Progenitor cell of endocrine pancreas (in vitro differentiated cells): Measurements from ENCODE around the gene STEAP2. TPM values are rescaled to one million over a fixed set of nuclear protein-coding genes. Genes with fewer than 3 reads are reported as not detected.

Experiments used
- DNase-seq: peaks from one replicate; pipeline ENCODE4 v3.0.0; 2021; ENCODE audit warnings: low spot score; ENCODE audit not compliant: unreplicated experiment
- H3K27ac Mint-ChIP-seq: 2 replicates; pipeline ENCODE4 v1.8.0; 2021; ENCODE audit warnings: mild to moderate bottlenecking, moderate library complexity, mixed read lengths
- H3K27me3 Mint-ChIP-seq: 2 replicates; pipeline ENCODE4 v1.8.0; 2021; ENCODE audit warnings: mixed read lengths
- H3K36me3 Mint-ChIP-seq: 2 replicates; pipeline ENCODE4 v1.8.0; 2022; ENCODE audit warnings: mixed read lengths; ENCODE audit not compliant: insufficient read depth
- H3K4me1 Mint-ChIP-seq: 2 replicates; pipeline ENCODE4 v1.8.0; 2021; ENCODE audit warnings: low read depth, mixed read lengths
- H3K4me3 Mint-ChIP-seq: 2 replicates; pipeline ENCODE4 v1.8.0; 2021; ENCODE audit warnings: low read depth, mild to moderate bottlenecking, moderate library complexity, mixed read lengths
- H3K9me3 Mint-ChIP-seq: 2 replicates; pipeline ENCODE4 v1.8.0; 2021; ENCODE audit warnings: low read depth, mixed read lengths
- CTCF ChIP-seq: fragments of 200-600 bp; sonication (generic); IDR thresholded peaks from one replicate; pipeline ENCODE4 v1.5.0; 2021; ENCODE audit warnings: antibody characterized with exemption, mild to moderate bottlenecking; ENCODE audit not compliant: unreplicated experiment
- total RNA-seq: library from RNA; stranded (reverse); gene quantifications from 2 replicates; pipeline ENCODE4 v1.2.1, GENCODE V29; 2021

The STEAP2 gene
- total RNA-seq, 1 donor from 2014 or later, result 5.3 TPM

- H3K36me3 Mint-ChIP-seq, result no peaks in the 10 kb centered on the region
- peaks cover 9% of the 10 kb centered on the region for H3K4me1 Mint-ChIP-seq
- TF ChIP-seq CTCF, result no peak
- H3K4me3 Mint-ChIP-seq, result peak overlapping the region; percentile 74
- DNase-seq, result no peak
- H3K27me3 Mint-ChIP-seq, result no peaks in the 10 kb centered on the region
- H3K9me3 Mint-ChIP-seq, result no peaks in the 10 kb centered on the region
- H3K27ac Mint-ChIP-seq, result peak overlapping the region; percentile 27
Measured at GRCh38 chr7:90210475-90210874, 1.1 kb upstream of the STEAP2 start.

DNA sequence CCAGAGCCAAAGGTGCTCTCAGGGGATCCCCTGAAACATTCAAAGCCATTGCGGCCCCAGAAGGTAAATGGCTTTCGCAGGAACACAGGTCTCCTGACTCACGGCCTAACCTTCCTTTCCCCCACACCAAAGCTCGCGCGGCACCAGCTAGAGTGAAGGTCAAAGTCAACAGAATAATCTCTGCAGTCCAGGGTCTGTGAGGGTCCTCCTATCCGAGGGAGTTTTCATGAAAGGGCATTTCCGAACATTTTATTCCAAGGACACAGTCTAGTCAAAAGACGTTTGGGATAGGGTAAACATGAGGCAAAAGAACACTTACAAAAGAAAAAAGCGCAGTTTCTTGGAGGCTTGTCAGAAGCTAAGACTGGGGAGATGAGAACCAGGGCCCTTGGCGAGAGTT, 559 bp upstream of the STEAP2 start:
- H3K36me3 Mint-ChIP-seq, result no peaks in the 10 kb centered on the region
- peak overlapping the region; percentile 74 for H3K4me3 Mint-ChIP-seq
- peak overlapping the region; percentile 94 for H3K27ac Mint-ChIP-seq
- no peaks in the 10 kb centered on the region for H3K27me3 Mint-ChIP-seq
- H3K4me1 Mint-ChIP-seq, result peaks cover 9% of the 10 kb centered on the region
- no peaks in the 10 kb centered on the region for H3K9me3 Mint-ChIP-seq
- DNase-seq, result no peak
- no peak for TF ChIP-seq CTCF

DNA sequence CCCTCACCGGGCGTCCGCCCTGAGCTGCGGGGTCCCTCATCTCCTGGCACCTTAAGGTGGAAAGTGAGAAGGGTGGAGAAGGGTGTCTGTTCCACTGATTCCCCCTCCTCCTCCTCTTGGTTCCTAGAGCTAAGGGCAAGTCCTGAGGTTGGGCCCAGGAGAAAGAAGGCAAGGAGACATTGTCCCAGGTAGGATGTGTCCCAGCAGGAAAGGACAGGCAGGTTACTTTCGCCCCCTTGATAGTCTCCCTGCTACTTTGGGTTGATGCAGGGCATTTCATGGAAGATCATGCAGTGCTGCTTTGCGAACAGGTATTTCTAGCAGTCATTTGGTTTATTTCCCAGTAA, 582 bp downstream of the STEAP2 start:
- Mint-ChIP-seq H3K27ac (peak overlapping the region; percentile 79), H3K27me3 (no peaks in the 10 kb centered on the region), H3K4me1 (peaks cover 9% of the 10 kb centered on the region), H3K9me3 (no peaks in the 10 kb centered on the region), H3K4me3 (peak overlapping the region; percentile 74), H3K36me3 (no peaks in the 10 kb centered on the region)
- no peak for TF ChIP-seq CTCF
- DNase-seq, result no peak

DNA sequence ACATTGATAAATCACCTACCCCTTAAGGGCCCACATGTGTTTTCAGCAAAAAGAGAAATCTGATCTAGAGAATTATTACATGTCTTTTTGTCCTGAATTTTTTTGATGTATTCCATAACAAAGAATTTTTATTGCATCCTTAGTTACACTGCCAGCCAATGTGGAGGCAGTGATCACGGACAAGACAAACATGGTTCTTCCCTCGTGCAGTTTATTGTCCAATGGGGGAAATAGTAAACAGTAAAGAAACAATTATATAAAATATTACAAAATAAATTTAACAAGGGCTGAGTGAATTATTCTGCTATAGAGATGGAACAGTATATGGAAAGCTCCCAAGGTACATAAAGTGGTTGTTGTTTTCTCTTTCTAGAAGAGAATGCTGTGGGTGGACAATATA, 2.0 kb downstream of the STEAP2 start:
- Mint-ChIP-seq H3K9me3 (peaks cover 3% of the 10 kb centered on the region), H3K27me3 (no peaks in the 10 kb centered on the region), H3K36me3 (peaks cover 1% of the 10 kb centered on the region), H3K4me1 (peaks cover 9% of the 10 kb centered on the region), H3K4me3 (no peak overlapping the region), H3K27ac (no peak overlapping the region)
- no peak for TF ChIP-seq CTCF
- DNase-seq, result no peak

DNA sequence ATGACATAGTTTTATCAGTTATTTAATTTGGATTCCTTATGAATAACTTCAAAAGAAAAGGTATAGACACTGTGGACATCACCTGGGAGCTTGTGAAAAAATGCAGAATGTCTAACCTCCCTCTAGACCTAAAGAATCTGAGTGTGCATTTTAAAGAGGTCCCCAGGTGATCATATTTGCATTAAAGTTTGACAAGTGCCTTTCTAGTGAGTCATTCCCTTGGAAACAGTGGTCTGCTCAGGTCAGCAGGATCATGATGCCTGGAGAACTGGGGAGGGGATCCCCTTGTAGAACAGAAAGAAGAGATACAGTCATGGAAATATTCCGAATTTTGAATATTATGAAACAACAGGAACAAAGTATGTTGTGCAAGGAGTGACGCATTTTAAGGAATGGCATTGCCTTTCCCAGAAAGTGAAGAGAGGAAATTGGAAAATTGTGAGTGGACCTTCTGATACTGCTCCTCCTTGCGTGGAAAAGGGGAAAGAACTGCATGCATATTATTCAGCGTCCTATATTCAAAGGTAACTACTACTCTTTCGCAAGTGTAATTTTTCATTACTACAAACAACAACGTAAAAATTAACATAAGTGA, 4.6 kb downstream of the STEAP2 start:
- no peak for TF ChIP-seq CTCF
- H3K9me3 Mint-ChIP-seq, result peaks cover 3% of the 10 kb centered on the region
- no peak overlapping the region for H3K27ac Mint-ChIP-seq
- DNase-seq, result no peak
- H3K27me3 Mint-ChIP-seq, result no peaks in the 10 kb centered on the region
- no peak overlapping the region for H3K4me3 Mint-ChIP-seq
- no peaks in the 10 kb centered on the region for H3K4me1 Mint-ChIP-seq
- H3K36me3 Mint-ChIP-seq, result peaks cover 1% of the 10 kb centered on the region
